IgD-negative memory B cell (primary cell): ENCODE results near the gene RGS7. TPM values are rescaled to one million over a fixed set of nuclear protein-coding genes. Genes with fewer than 3 reads are reported as not detected.
"Not testable (repeated sequence)": the region's sequence is repeated elsewhere in the genome, so short reads cannot be mapped to it uniquely, and the experiment has no call there.

Experiments used
- H3K27ac Mint-ChIP-seq, 3 donors: one replicate each; pipeline ENCODE4 v1.8.0; 2020 to 2022; ENCODE audit warnings: mild to moderate bottlenecking in 3 of 3, mixed read lengths in 3 of 3, moderate library complexity in 1 of 3
- H3K27me3 Mint-ChIP-seq: one replicate; pipeline ENCODE4 v1.8.0; 2021; ENCODE audit warnings: mixed read lengths
- H3K36me3 Mint-ChIP-seq: one replicate; pipeline ENCODE4 v1.8.0; 2020; ENCODE audit warnings: mild to moderate bottlenecking, mixed read lengths
- H3K4me1 Mint-ChIP-seq, 3 donors: one replicate each; pipeline ENCODE4 v1.8.0; 2020 to 2022; ENCODE audit warnings: mixed read lengths in 3 of 3, mild to moderate bottlenecking in 1 of 3
- H3K4me3 Mint-ChIP-seq, 4 donors: one replicate each; pipeline ENCODE4 v1.8.0; 2020 to 2022; ENCODE audit warnings: mild to moderate bottlenecking in 4 of 4, mixed read lengths in 4 of 4, moderate library complexity in 3 of 4
- H3K9me3 Mint-ChIP-seq, 3 donors: one replicate each; pipeline ENCODE4 v1.8.0; 2020 to 2021; ENCODE audit warnings: mixed read lengths in 3 of 3, mild to moderate bottlenecking in 1 of 3
- polyA plus RNA-seq: library from polyadenylated mRNA; unstranded; fragments of 300-500 nt; fragmentation: Illumina TruSeq; gene quantifications from one replicate; pipeline ENCODE4 v1.2.3, GENCODE V29; 2021

Gene RGS7
- polyA plus RNA-seq, 1 donor from 2014 or later, result 0.54 TPM

- not testable (repeated sequence) for H3K36me3 Mint-ChIP-seq, H3K4me3 Mint-ChIP-seq, H3K4me1 Mint-ChIP-seq, H3K9me3 Mint-ChIP-seq, H3K27ac Mint-ChIP-seq, H3K27me3 Mint-ChIP-seq
Measured at GRCh38 chr1:240882656-240883308, 474.2 kb downstream of the RGS7 start.

DNA sequence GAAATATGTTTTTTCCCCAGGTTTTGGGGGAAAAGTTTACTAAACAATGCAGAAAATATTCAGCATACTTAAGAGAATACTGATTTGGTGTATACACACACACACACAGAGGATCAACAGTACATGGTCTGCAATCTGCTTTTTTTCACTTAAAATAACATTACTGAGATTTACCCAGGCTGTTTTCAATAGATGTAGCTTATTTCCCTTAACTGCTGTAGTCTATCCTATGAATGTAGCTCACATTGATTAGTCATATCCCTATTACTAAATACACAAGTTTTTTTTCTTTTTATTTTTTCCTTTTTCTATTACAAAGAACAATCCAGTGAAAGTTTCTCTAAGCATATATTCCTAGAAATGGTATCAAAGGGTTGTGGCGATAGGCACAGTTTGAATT is 478.4 kb downstream of the RGS7 start:
- peaks cover 3 to 13% (median 4%) of the 10 kb centered on the region in 3 donors for H3K9me3 Mint-ChIP-seq
- no peaks in the 10 kb centered on the region for H3K4me1 Mint-ChIP-seq
- no peak overlapping the region for H3K4me3 Mint-ChIP-seq
- H3K27ac Mint-ChIP-seq, result no peak overlapping the region
- no peaks in the 10 kb centered on the region for H3K27me3 Mint-ChIP-seq
- no peaks in the 10 kb centered on the region for H3K36me3 Mint-ChIP-seq

DNA sequence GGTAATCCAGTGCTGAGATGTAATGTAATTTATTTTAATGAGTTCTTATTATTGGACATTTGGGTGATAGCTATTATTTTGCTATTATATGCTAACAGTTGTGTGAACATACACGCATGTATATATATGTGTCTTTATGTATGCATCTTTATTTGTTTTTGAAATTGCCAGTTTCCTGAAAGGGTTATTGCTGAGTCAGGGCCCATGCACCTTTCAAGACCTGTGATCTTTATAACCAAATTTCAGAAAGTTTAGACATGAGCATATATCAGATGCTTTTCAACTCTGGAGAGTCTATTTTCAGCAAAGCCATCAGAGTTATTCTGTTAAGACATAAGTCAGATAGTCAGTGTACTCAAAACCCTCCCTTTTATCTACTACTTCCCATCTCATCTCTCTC is 479.4 kb downstream of the RGS7 start:
- Mint-ChIP-seq H3K9me3 (peaks cover 2 to 16% (median 3%) of the 10 kb centered on the region in 3 donors), H3K4me3 (no peak overlapping the region), H3K36me3 (no peaks in the 10 kb centered on the region), H3K27me3 (no peaks in the 10 kb centered on the region), H3K27ac (peak overlapping the region in 1 of 3 donors; percentile 28), H3K4me1 (no peaks in the 10 kb centered on the region)

GRCh38 chr1:240876071-240876470 is 480.9 kb downstream of the RGS7 start:
- no peaks in the 10 kb centered on the region for H3K36me3 Mint-ChIP-seq
- no peaks in the 10 kb centered on the region for H3K27me3 Mint-ChIP-seq
- H3K27ac Mint-ChIP-seq, result no peak overlapping the region
- no peak overlapping the region for H3K4me3 Mint-ChIP-seq
- no peaks in the 10 kb centered on the region for H3K4me1 Mint-ChIP-seq
- peaks cover 3 to 16% (median 6%) of the 10 kb centered on the region in 3 donors for H3K9me3 Mint-ChIP-seq

- Mint-ChIP-seq H3K4me1 (no peaks in the 10 kb centered on the region), H3K27ac (no peak overlapping the region), H3K9me3 (peaks cover 4 to 7% (median 4%) of the 10 kb centered on the region in 3 donors), H3K36me3 (no peaks in the 10 kb centered on the region), H3K27me3 (no peaks in the 10 kb centered on the region), H3K4me3 (no peak overlapping the region)
Measured at GRCh38 chr1:240869071-240869470, 487.9 kb downstream of the RGS7 start.

DNA sequence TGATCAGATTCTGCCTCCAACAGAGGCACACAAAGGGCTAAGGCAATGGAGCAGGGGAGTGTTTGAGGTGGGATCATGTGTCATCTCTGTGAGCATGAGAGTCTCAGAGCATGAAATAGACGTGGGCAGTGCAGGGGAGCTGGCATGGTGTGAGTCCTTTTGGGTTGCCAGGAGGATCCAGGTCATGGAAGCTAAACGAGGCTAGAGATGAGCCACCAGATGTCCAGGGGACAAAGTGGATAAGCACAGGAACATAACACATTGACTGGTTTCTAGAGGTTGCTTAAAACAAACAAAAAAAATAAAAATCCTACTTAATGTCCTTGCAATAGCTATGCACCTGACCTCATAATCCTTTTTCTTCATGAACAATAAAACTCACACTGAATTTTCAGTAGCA is 490.3 kb downstream of the RGS7 start:
- Mint-ChIP-seq H3K27ac (no peak overlapping the region), H3K9me3 (peaks cover 0 to 4% (median 3%) of the 10 kb centered on the region in 3 donors), H3K27me3 (no peaks in the 10 kb centered on the region), H3K4me3 (no peak overlapping the region), H3K4me1 (no peaks in the 10 kb centered on the region), H3K36me3 (no peaks in the 10 kb centered on the region)

DNA sequence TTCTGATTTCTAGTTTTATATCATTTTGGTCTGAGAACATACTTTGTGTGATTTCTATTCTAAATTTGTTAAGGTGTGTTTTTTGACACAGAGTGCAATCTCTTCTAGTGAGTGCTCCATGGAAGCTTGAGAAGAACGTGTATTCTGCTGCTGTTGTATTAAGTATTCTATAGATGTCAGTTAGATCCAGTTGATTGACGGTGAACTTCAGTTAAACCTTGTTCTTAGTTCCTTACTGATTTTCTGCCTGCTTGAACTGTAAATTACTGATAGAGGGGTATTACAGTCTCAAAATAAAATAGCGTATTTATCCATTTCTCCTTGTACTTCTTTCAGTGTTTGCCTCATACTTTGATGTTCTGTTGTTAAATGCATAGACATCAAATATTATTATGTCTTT is 497.0 kb downstream of the RGS7 start:
- Mint-ChIP-seq H3K36me3 (peaks cover 2% of the 10 kb centered on the region), H3K27me3 (no peaks in the 10 kb centered on the region), H3K4me3 (no peak overlapping the region), H3K27ac (no peak overlapping the region), H3K4me1 (no peaks in the 10 kb centered on the region), H3K9me3 (peaks cover 0 to 3% (median 0%) of the 10 kb centered on the region in 3 donors)

DNA sequence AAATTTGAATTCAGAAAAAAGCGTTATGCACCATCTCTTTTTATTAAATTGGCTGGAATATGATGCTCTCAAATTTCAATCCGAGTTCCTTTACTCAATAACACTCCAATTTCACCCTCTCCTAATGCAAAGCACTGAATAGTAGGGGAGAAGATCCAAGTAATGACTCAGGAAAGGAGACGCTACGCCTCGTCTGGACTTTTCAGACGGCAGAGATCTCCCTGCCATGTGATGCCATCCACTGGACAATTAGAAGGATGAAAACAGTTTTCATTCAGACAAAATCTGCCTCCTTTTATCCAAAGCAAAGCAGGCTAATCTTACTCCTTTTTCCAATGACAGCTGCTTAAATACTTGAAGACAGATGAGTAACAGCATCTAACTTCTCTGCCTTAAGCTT is 502.6 kb downstream of the RGS7 start:
- no peak overlapping the region for H3K27ac Mint-ChIP-seq
- H3K27me3 Mint-ChIP-seq, result no peaks in the 10 kb centered on the region
- H3K4me3 Mint-ChIP-seq, result no peak overlapping the region
- peaks cover 2% of the 10 kb centered on the region for H3K36me3 Mint-ChIP-seq
- peaks cover 3 to 12% (median 4%) of the 10 kb centered on the region in 3 donors for H3K9me3 Mint-ChIP-seq
- H3K4me1 Mint-ChIP-seq, result peaks cover 0 to 1% (median 0%) of the 10 kb centered on the region in 3 donors

GRCh38 chr1:240847325-240847724 is 509.7 kb downstream of the RGS7 start:
- no peaks in the 10 kb centered on the region for H3K27me3 Mint-ChIP-seq
- no peaks in the 10 kb centered on the region for H3K4me1 Mint-ChIP-seq
- H3K4me3 Mint-ChIP-seq, result no peak overlapping the region
- no peak overlapping the region for H3K27ac Mint-ChIP-seq
- H3K36me3 Mint-ChIP-seq, result no peaks in the 10 kb centered on the region
- peaks cover 2 to 12% (median 4%) of the 10 kb centered on the region in 3 donors for H3K9me3 Mint-ChIP-seq

DNA sequence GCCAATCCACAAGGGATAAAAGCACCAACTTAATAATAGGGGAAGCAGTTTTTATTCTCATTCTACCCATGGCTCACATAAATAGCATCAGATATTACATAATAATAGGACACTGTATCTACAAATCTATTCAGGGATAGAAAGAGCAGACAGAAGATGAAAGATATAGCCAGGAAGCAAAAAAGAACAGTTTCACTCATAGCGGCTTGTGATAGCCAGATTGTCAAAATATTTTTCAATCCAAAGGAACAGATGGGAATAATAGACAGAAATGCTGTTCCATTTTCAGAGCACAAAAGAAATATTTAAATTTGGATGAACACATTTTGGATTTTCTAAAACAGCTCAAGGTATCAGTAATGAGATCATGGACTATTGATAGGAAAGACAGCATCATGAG is 512.5 kb downstream of the RGS7 start:
- Mint-ChIP-seq H3K9me3 (peaks cover 0 to 3% (median 0%) of the 10 kb centered on the region in 3 donors), H3K36me3 (no peaks in the 10 kb centered on the region), H3K27me3 (no peaks in the 10 kb centered on the region), H3K4me3 (no peak overlapping the region), H3K27ac (no peak overlapping the region), H3K4me1 (no peaks in the 10 kb centered on the region)

DNA sequence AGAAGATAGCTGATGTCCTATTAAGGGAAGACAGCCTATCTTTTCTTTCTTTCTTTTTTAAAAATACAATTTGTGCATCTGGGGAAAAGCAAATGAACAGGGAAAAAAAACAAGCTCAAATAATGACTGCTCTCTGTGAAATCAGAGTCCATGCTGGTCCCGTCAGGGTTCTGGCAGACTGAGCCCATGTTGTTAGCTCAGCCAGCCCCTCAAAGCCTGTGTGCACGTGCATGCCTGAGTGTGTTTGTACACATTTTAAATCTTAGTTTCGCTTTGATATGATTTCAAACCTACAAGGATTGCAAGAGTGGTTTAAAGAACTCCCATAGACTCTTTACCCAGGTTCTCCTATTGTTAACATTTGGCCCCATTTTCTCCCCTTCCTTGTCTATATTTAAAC is 513.2 kb downstream of the RGS7 start:
- no peak overlapping the region for H3K4me3 Mint-ChIP-seq
- H3K4me1 Mint-ChIP-seq, result no peaks in the 10 kb centered on the region
- H3K36me3 Mint-ChIP-seq, result no peaks in the 10 kb centered on the region
- peaks cover 0 to 3% (median 0%) of the 10 kb centered on the region in 3 donors for H3K9me3 Mint-ChIP-seq
- H3K27me3 Mint-ChIP-seq, result no peaks in the 10 kb centered on the region
- no peak overlapping the region for H3K27ac Mint-ChIP-seq

DNA sequence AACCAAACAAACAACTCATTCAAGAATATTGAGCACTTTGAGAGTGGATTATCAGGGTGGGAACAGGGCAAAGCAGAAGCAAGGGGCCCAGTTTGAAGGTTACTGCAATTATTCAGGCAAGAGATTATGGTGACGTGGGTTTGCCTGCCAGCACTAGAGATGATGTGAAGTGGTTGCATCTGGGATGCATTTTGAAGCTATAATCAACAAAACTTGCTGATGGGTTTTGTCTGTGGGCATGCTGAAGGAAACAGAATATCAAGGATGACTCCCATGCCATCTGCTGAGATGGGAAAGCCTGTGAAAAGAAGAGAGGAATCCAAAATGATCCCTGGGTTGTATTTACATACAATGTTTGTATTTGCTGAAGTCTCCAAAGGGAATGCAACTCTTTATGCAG is 520.7 kb downstream of the RGS7 start:
- no peaks in the 10 kb centered on the region for H3K4me1 Mint-ChIP-seq

GRCh38 chr1:240835291-240835690 is 521.7 kb downstream of the RGS7 start:
- Mint-ChIP-seq H3K27me3 (no peaks in the 10 kb centered on the region), H3K4me3 (no peak overlapping the region), H3K4me1 (no peaks in the 10 kb centered on the region), H3K27ac (no peak overlapping the region), H3K36me3 (no peaks in the 10 kb centered on the region), H3K9me3 (peaks cover 0 to 3% (median 0%) of the 10 kb centered on the region in 3 donors)

More for the DNA sequence above, 520.7 kb downstream of the RGS7 start:
- H3K27ac Mint-ChIP-seq, result no peak overlapping the region
- peaks cover 0 to 5% (median 0%) of the 10 kb centered on the region in 3 donors for H3K9me3 Mint-ChIP-seq
- no peaks in the 10 kb centered on the region for H3K27me3 Mint-ChIP-seq
- H3K36me3 Mint-ChIP-seq, result no peaks in the 10 kb centered on the region
- no peak overlapping the region for H3K4me3 Mint-ChIP-seq

- H3K36me3 Mint-ChIP-seq, result no peaks in the 10 kb centered on the region
- no peak overlapping the region for H3K4me3 Mint-ChIP-seq
- H3K27ac Mint-ChIP-seq, result no peak overlapping the region
- H3K4me1 Mint-ChIP-seq, result no peaks in the 10 kb centered on the region
- H3K9me3 Mint-ChIP-seq, result peaks cover 0 to 3% (median 0%) of the 10 kb centered on the region in 3 donors
- no peaks in the 10 kb centered on the region for H3K27me3 Mint-ChIP-seq
Measured at GRCh38 chr1:240833075-240833474, 523.9 kb downstream of the RGS7 start.

GRCh38 chr1:240831922-240832321 is 525.1 kb downstream of the RGS7 start:
- Mint-ChIP-seq H3K27ac (no peak overlapping the region), H3K9me3 (no peaks in the 10 kb centered on the region), H3K27me3 (no peaks in the 10 kb centered on the region), H3K4me3 (no peak overlapping the region), H3K36me3 (no peaks in the 10 kb centered on the region), H3K4me1 (no peaks in the 10 kb centered on the region)

DNA sequence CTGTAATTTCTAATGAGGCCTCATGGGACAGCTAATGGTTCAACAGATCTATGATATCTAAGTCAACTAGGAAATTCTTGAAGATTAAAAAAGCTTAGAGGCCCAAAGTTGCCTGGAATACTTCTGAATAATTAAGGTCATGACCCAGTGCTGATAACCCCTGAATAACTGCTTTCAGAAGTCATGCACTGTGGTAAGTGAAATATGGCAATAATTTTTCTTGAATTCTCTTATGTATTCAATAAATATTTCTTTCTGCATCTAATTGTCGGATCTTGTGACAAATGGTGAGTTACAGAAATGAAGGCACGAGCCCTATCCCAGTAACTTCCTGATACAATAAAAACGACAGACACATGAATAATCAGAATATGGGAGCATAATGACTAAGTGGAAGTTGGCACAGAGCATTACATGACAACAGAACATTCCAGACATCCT is 525.8 kb downstream of the RGS7 start:
- no peak overlapping the region for H3K4me3 Mint-ChIP-seq
- no peaks in the 10 kb centered on the region for H3K4me1 Mint-ChIP-seq
- no peaks in the 10 kb centered on the region for H3K27me3 Mint-ChIP-seq

More for the DNA sequence above, 525.8 kb downstream of the RGS7 start:
- Mint-ChIP-seq H3K36me3 (no peaks in the 10 kb centered on the region), H3K27ac (no peak overlapping the region), H3K9me3 (no peaks in the 10 kb centered on the region)
